HG03565 (cell line): ENCODE data around the gene C16orf90.
"Not testable (repeated sequence)": the region's sequence is repeated elsewhere in the genome, so short reads cannot be mapped to it uniquely, and the experiment has no call there.

Experiments used
- ATAC-seq: cut with Tn5 transposase; IDR thresholded peaks from one replicate; pipeline ENCODE4 v1.9.1; 2021; ENCODE audit warnings: mild to moderate bottlenecking, moderate library complexity; ENCODE audit not compliant: unreplicated experiment

C16orf90 gene, protein sequence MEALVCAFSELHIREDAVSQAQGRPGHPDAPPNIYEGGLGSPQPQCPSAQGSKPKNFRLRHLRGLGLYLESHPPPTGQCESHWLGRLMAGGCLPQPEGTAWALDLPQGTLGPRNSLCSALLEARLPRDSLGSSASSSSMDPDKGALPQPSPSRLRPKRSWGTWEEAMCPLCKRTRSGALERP

DNA sequence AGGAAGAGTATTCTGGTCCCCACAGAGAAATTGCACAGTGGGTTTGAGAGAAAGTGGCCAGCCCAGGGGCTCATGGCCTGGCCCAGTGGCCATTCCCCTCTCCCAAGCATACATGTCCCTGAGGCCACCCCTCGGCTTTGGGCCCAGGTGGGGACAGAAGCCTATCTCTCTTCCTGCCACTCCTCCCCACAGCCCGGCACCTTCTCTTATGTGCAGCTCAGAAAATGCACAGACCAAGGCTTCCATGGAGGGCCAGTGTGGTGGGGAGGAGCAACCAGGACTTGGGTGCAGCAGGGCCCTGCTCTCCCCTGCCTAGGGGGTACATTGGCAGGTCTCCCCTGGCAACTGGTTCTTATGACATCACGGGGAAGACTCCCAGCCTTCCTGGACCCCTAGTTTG is at the start of gene C16orf90:
TSS of gene C16orf90 (minus strand) at position 314 of the 400 bp plus-strand sequence. CDS start at position 246, 68 bp downstream.
- no peak for ATAC-seq

DNA sequence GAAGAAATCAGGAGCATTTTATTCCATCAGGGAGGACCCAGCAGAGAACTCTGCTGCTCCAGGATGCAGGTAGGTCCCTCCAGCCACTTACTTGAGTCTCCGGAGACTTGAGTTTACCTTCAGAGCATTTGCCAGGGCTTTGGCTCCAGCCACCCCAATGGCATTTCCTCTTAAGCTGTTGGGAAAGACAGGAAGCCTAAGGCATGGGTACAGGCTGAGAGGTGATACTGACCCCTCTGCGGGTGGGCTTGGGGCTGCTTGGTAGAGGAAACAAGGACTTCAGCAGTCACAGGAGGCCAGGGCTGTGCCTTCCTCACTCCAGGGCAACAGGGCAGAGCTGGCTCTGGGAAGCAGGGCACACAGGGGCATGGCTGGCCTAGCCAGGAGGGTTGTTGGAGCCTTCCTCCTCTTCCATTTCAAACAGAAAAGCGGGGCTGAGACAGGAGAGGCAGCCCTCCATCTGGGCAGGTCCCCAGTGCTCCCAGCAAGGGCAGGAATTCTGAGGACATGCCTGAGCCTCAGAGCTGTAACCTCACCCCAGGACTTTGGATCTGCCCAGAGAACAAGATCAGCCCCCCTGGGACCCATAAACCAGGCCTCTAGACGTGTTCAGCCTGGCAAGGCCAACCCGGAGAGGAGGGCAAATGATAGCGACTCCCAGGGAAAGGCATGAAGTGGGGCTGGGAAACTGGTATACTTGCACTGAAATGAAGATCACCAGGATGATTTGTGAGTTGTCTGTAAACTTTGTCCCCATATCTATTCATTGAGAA is 47.5 kb upstream of the C16orf90 start:
- no peak for ATAC-seq

DNA sequence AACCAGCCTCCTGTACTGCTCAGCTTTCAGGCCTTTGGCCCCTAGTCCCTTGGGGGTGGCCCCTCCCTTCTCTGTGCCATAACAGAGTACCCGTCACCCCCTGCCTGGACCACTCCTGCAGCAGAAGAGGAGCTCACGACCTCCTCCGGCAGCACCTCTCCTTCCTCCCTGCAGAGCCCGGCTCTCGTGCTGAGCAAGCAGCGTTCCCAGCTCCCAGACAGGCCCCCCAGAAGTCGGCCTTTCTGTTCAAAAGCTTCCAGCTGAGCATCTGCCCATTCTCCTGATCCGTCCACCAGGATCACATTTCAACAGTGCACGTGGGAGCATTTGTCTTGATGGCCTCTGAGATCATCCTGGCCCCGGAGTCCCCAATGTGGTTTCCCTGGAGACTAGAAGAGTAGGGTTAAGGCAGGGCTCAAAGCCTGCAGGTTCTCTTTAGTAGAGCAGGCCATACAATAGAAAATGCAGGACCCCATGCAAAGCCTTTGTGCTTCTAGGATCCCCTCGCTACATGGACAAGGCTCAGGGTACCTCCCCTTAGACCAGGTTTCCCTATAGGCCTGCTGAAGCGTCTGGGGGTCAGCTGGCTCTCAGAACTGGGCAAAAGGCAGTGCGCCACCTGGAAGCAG is 46.4 kb upstream of the C16orf90 start:
- no peak for ATAC-seq

DNA sequence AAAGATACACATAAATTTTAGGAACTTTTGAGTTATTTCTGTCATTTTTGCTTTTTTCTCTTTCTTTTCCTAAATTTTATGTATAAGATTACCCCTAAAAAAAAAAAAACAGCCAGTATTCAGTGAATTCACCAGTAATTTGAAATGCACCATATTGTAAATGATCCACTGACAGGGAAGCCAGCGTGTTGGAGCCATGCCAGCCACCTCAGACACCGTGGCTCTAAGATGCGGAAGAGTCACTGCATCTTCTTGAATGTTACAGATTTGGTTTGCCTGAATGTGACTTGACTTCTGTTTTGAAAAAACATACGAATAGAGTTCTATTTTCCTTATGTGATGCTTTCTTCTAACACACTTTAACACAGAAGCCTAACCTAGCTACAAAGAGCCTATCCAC is 42.9 kb upstream of the C16orf90 start:
- ATAC-seq, result no peak

DNA sequence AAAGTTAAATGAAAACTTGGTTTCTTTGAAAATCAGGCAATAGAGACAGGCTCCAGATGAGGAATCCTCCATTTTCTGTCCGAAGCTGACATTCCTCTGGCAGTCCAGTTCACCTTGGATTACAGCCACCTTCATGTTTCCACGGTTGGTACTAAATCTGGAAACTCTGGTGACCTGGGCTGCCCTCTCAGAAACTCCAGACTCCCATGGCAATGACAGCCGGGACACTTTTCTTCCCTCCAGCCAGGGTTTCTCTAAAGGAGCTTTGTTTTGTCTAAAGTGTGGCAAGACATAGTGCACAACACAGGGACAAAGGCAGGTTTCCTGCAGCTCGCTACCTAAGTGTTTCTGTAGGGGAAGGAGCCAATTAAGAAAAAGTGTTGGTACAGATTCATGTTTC is 41.6 kb upstream of the C16orf90 start:
- no peak for ATAC-seq

DNA sequence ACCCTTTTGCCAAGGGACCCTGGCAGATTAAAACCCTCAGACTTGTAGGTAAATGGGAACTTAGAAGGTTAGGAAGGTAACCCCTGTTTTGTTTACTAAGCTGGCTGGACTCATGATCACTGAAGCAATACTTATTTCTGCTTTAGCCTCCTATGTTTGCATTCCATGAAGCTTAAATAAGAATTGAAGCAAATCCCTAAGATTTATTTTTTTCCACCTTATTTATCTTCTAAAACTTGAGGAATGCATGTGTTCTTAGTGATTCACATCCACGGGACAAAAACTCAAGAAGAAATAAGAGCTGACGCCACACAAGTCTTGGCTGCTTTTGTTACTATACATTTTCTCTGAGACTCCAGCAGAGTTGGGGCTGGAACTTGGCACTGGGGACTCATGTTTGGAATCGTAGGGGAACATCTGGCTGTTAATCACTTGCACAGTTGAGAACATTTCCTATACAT is 41.0 kb upstream of the C16orf90 start:
- ATAC-seq, result no peak

DNA sequence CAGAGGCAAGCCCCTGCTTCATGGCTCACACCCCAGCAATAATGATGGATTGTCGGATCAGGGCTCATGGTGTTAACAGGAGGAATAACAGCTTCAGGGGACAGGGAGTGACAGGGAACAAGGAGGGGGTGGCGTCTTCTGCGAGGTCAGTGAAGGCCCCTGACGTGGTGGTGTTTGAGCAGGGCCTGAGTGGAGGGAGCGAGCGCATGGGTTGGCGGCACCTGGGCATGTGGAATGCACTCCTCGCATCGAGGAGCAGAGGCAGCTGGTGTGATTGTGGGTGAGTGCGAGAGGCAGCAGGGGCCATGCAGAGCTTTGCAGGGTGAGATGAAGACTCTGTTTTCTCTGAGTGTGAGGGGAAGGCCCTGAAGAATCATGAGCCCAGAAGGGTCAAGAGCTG is 38.8 kb upstream of the C16orf90 start:
- no peak for ATAC-seq

DNA sequence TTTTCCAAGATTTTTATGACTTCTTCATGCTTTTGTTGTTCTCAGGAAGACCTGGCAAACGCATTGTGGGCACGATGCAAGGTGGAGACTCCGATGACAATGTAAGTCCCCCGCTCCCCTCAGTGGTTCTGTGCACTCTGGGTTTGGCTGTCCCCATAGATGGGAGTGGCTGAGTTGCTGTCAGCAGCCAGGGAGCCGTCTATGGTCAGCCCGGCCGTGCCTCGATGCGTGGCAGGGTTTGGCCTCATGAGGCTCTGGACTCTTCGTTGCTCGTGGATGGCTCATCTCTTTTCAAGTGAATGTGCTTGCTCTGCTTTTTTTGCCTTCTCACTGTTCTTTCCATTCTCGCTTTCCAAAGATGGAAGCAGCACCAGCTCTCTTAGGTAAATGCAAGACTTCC is 37.5 kb upstream of the C16orf90 start:
- ATAC-seq, result no peak

DNA sequence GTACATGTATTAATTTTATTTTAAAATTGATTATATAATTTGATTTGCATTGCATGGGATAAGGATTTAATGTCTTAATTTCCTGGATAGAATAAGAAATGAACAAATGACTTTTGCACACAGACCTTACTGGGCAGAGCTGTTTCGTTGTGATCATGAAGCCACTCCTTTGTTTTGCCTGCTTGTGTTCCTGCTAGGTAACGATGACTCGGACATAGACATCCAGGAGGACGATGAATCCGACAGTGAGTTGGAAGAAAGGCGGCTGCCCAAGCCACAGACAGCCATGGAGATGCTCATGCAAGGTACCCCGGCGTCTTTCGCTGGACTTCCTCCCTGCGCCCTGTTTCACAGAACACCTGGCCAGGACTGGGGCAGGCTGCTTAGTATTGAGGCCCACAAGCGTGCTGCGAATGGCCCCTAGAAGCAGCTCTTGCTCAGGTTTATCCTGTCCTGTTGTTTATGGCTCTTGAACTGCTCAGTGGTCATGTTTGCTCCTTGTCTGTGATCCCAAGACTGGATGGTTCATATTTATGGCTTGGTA is 35.2 kb upstream of the C16orf90 start:
- ATAC-seq, result no peak

DNA sequence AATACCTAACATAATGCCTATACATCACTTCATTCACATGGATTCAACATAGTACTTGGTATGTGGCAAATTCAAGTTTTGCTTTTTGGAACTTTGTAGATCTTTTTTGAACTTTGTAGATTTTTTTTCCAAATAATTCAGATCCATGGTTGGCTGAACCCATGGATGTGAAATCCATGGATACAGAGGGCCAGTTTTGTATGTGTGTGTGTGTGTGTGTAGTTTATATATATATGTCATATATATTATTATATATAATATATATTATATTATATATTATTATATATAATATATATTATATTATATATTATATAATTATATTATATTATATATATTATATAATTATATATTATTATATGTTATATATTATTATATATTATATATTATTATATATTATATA is 33.9 kb upstream of the C16orf90 start:
- ATAC-seq, result no peak

DNA sequence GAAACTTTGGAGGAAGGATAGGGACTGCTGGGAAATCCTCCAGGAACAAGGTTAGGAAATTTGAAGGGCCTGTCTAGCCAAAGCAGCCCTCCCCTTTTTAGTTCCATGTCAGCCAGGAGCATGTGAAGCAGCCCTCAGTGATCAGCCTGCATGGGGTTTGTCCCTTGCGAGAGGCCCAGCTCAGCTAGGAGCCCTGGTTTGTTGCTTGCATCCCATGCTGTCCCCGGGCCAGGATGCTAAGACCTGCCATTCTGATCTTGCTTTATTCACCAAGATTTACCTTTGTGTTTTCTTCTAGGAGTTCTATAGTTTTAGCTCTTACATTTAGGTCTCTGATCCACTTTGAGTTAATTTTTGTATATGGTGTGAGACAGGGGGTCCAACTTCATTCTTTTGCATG is 33.1 kb upstream of the C16orf90 start:
- ATAC-seq, result no peak

DNA sequence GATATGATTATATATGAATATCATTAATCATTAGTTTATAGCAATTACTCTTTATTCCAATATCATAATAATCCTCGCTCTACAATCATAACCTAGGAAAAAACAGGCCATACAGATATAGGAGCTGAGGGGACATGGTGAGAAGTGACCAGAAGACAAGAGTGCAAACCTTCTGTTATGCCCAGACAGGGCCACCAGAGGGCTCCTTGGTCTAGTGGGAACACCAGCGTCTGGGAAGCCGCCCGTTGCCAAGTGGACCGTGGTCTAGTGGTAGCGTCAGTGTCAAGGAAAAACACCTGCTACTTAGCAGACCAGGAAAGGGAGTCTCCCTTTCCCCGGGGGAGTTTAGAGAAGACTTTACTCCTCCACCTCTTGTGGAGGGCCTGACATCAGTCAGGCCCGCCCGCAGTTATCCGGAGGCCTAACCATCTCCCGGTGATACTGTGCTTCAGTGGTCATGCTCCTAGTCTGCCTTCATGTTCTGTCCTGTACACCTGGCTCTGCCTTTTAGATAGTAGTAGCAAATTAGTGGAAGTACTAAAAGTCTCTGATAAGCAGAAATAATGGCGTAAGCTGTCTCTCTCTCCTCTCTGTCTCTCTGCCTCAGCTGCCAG is 32.0 kb upstream of the C16orf90 start:
- not testable (repeated sequence) for ATAC-seq

DNA sequence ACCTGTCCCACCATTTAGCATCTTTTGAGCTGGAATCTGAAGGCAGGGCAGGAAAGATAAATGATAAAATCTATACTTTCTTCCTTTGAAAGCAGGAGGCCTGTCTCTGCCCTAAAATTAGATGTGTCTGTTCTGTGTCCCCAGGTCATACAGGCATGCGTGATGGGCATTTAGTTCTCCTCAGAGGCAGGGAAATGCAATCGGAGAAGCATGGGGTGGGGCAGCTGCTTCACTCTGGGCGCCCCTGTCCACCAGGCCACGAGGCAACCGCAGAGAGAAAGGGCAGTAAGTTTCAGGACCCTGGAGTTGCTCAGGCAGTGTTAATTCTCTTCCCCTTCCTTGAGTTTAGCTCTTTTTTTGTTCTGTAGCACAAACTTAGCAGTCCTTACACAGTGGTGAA is 30.7 kb upstream of the C16orf90 start:
- no peak for ATAC-seq

DNA sequence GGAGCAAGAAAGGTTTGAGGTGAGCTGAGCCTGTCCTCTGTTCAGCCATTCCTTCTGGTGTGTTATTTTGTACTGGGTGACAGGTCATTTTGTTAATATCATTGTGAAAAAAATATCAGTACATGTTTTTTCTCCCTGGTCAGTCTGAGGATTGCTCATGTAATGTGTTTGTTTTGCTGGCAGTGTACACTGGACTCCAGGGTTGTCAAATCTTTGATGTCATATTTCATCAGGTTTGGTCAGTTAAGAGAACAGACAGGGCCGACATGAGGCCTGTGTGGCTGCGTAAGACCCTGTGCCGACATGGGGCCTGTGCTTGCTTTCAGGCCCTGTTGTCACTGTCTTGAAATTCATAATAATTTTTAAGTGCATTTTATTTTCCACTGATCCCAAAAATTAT is 28.0 kb upstream of the C16orf90 start:
- no peak for ATAC-seq

DNA sequence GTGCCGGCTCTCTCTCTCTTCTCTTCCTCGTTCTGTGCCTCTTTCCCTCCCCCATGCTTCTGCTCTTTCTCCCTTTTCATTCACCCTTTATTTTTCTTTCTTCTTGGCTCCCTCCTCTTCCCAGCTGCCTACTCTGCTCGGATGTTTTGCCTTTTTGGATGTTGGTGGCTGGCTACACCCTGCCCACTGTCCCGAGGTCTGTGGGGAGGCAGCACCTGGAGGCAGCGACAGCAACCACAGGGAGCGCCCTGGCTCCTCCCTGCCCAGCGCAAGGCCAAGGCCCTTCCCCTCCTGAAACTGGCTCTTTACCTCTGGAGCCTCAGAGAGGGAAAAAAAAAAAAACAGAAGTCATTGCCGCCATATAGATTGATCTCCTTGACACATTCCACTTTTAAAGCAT is 25.6 kb upstream of the C16orf90 start:
- no peak for ATAC-seq

DNA sequence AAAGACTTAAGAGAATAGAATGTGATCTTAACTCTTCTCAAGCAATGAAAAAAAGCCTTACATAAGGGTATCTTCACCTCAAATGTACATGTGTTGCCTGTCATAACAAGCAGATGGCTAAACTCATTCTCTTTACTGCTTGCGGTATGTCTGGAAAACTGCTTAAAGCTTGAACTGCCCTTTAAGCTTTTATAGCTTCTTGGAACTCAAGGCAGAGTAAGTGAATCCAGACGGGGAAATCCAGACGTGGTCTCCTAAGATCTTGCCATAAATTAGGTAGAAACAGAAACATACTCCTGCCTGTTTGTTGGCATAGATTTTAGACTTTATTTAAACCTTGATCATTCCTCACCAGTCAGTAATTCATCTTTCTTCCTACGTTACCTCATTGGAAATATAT is 25.1 kb upstream of the C16orf90 start:
- no peak for ATAC-seq

DNA sequence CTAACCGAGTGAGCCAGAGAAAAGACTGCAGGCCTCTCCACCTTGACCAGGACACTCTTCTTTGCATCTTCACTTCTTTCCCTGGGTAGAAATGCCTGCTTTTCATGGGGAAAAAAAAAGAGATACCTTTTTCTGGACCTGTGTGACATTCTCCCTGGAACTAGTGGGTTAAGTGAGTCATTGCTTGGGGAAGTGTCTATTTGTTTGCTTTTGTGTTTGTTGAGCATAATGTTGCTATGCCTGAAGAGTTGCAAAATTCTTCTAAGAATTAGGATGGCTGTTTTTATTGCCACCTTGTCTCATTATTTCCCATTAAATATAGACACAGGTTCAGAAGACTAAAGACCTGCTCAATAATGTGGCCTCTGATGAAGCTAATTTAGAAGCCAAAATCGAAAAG is 24.3 kb upstream of the C16orf90 start:
- ATAC-seq, result no peak

DNA sequence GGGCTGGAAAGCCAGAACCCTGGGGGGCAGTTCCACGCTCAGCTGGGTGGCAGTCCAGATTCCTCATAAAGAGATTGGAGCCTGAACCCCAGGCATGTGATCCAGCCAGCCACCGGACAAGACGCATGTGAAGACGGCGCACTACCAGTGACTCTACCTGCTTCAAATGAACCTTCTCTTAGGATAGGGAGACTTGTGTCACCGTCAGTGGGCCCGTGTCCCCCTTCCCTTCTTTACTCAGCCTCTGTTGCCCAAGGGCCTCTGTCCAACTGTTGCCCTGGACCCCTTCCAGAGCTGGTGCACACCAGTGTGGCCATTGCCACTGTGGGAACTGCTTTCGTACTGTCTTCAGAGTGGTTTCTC is 23.7 kb upstream of the C16orf90 start:
- ATAC-seq, result no peak

DNA sequence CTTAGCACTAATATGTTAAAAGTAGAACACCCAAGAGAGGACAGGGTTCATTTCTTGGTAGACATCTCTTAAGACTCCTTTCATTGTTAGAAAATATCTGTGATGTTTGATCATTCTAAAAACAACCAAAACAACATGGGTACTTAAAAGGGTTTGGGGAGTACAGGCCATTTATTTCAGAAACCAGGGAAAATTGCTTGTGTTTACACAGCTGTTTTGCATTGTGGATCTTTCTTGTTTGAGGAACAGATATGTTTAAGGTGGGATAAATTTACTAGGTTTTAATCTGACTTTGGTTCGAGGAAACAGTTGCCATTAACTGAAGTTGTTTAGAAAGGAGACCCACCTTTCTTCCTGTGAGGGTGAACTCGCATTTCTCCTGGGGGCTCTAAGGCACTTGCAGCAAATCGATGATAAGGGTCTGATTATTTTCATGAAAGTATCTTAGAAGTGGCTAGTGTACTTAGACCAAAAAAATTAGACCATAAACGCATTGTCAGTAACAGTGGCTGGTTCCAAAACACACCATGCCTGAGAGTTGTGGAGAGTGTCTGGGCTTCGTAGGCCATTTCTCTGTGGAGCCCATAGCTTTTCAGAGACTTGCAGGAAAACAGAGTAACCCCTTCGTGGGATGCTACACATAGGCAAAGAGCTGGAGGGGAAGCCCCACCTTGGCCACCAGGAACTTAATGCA is 23.1 kb upstream of the C16orf90 start:
- ATAC-seq, result no peak

DNA sequence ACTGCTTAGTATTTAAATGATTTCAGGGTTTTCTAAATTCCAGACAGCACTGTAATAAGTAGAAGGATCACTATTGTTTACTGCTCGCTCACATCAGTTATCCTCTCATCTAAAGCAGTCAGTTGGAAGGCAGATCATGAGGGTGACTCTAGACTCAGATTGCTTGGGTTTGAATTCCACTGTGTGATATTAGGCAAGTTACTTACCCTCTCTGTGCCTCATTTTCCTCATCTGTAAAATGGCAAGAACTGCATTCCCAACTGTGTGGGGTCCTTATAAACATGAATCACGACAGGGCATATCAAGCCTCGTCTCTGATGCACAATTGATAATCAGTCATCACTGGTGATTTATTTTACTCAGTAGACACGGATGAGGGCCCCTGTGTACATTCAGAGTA is 20.6 kb upstream of the C16orf90 start:
- no peak for ATAC-seq

DNA sequence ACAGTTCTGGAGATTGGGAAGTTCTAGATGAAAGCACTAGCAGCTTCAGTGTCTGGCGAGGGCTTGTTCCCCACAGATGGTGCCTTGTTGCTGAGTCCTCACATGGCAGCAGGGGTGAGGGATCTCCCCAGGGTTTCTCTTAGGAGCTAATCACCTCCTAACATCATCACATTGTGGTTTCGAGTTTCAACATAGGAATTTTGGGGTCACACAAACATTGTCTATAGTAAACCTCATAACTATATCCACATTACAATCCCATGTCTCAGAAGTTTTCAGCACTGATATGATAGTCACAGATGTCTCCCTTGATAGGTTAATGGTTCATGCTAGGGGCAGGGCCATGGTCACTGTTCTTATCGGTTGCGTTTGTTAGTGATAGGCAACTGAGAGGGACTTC is 19.3 kb upstream of the C16orf90 start:
- ATAC-seq, result no peak
